Memory B cell (primary cell): ENCODE results near the gene CRYBA4.
"Not testable (repeated sequence)": the region's sequence is repeated elsewhere in the genome, so short reads cannot be mapped to it uniquely, and the experiment has no call there.

ENCODE experiments used
- ATAC-seq: fragments of 150-1000 bp; cut with Tn5 transposase; 2 replicates; pipeline ENCODE4 v1.10.0; 2021; ENCODE audit warnings: low read depth, mild to moderate bottlenecking, moderate library complexity
- DNase-seq, 2 donors: peaks; one replicate each; pipeline ENCODE4 v3.0.0; 2022; ENCODE audit warnings: low spot score in 2 of 2
- H3K27ac Mint-ChIP-seq: one replicate; pipeline ENCODE4 v1.8.0; 2022; ENCODE audit warnings: mild to moderate bottlenecking, moderate library complexity, mixed read lengths
- H3K27me3 Mint-ChIP-seq: one replicate; pipeline ENCODE4 v1.8.0; 2022; ENCODE audit warnings: mixed read lengths
- H3K36me3 Mint-ChIP-seq: one replicate; pipeline ENCODE4 v1.8.0; 2022; ENCODE audit warnings: mild to moderate bottlenecking, mixed read lengths
- H3K4me1 Mint-ChIP-seq: one replicate; pipeline ENCODE4 v1.8.0; 2022; ENCODE audit warnings: mixed read lengths
- H3K4me3 Mint-ChIP-seq: one replicate; pipeline ENCODE4 v1.8.0; 2022; ENCODE audit warnings: mild to moderate bottlenecking, moderate library complexity, mixed read lengths
- H3K9me3 Mint-ChIP-seq: one replicate; pipeline ENCODE4 v1.8.0; 2022; ENCODE audit warnings: mixed read lengths

Gene CRYBA4

DNA sequence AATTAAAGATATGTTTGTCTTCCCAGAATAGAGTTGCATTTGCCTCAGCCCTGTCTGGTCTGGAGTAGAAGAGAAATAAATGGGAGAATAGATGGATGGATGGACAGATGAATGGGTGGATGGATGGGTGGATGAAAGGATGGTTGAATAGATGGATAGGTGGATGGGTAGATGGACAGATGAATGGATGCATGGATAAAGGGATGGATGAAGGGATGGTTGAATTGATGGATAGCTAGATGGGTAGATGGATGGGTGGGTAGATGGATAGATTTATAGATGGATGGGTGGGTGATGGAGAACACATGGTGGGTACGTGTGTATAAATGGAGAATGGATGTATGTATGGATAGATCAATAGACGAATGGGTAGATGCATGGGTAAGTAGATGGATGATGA, 12.5 kb upstream of the CRYBA4 start:
- Mint-ChIP-seq H3K27ac (no peak overlapping the region), H3K36me3 (no peaks in the 10 kb centered on the region), H3K27me3 (no peaks in the 10 kb centered on the region), H3K4me1 (peaks cover 16% of the 10 kb centered on the region), H3K4me3 (no peak overlapping the region), H3K9me3 (no peaks in the 10 kb centered on the region)
- DNase-seq (no peak), ATAC-seq (no peak)

GRCh38 chr22:26610072-26610958, 11.4 kb upstream of the CRYBA4 start:
- Mint-ChIP-seq H3K27ac (no peak overlapping the region), H3K36me3 (no peaks in the 10 kb centered on the region), H3K27me3 (no peaks in the 10 kb centered on the region), H3K4me1 (peaks cover 19% of the 10 kb centered on the region), H3K9me3 (no peaks in the 10 kb centered on the region), H3K4me3 (no peak overlapping the region)
- DNase-seq (no peak), ATAC-seq (peak; percentile 16)

- H3K9me3 Mint-ChIP-seq = no peaks in the 10 kb centered on the region
- DNase-seq (no peak), ATAC-seq (no peak)
- H3K36me3 Mint-ChIP-seq = no peaks in the 10 kb centered on the region
- H3K4me1 Mint-ChIP-seq = peaks cover 24% of the 10 kb centered on the region
- no peaks in the 10 kb centered on the region for H3K27me3 Mint-ChIP-seq
- no peak overlapping the region for H3K4me3 Mint-ChIP-seq
- H3K27ac Mint-ChIP-seq = no peak overlapping the region
These were observed 10.8 kb upstream of the CRYBA4 start for GRCh38 chr22:26610996-26611395.

DNA sequence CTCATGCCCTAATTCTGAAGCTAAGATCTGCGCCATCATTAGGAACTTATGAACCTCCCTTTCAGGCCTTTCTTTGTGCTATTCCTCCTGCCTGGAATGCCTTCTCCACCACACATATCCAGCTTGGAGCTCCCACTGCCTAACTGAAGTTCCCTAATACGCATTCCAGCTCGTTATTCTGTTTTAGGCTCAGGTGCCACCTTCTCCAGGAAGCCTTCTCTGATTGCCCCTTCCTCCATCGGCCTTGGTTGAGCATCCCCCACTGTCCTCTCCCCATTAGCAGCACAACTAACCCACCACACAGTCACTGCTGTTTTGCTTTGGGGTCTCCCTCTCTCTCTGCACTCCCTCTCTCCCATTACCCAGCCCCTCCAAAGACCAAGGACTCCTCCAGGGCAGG, 9.1 kb upstream of the CRYBA4 start:
- Mint-ChIP-seq H3K4me1 (peaks cover 30% of the 10 kb centered on the region), H3K9me3 (no peaks in the 10 kb centered on the region), H3K27ac (no peak overlapping the region), H3K4me3 (no peak overlapping the region), H3K36me3 (no peaks in the 10 kb centered on the region), H3K27me3 (no peaks in the 10 kb centered on the region)
- DNase-seq = no peak
- no peak for ATAC-seq

DNA sequence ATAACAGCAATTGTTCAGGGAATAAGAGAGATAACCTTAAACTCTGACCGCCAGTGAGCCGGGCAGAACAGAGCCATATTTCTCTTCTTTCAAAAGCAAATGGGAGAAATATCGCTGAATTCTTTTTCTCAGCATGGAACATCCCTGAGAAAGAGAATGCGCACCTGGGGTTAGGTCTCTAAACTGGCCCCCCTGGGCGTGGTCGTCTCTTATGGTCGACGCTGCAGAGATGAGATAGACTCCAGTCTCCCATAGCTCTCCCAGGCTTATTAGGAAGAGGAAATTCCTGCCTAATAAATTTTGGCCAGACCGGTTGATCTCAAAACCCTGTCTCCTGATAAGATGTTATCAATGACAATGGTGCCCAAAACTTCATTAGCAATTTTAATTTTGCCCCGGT, 8.0 kb upstream of the CRYBA4 start:
- not testable (repeated sequence) for H3K27me3 Mint-ChIP-seq, DNase-seq, ATAC-seq, H3K4me3 Mint-ChIP-seq, H3K36me3 Mint-ChIP-seq, H3K27ac Mint-ChIP-seq, H3K9me3 Mint-ChIP-seq
- peaks cover 33% of the 10 kb centered on the region for H3K4me1 Mint-ChIP-seq

GRCh38 chr22:26614322-26614721, 7.4 kb upstream of the CRYBA4 start:
- ATAC-seq (no peak), DNase-seq (no peak)
- no peaks in the 10 kb centered on the region for H3K36me3 Mint-ChIP-seq
- peaks cover 2% of the 10 kb centered on the region for H3K27me3 Mint-ChIP-seq
- no peak overlapping the region for H3K4me3 Mint-ChIP-seq
- H3K27ac Mint-ChIP-seq = no peak overlapping the region
- no peaks in the 10 kb centered on the region for H3K9me3 Mint-ChIP-seq
- H3K4me1 Mint-ChIP-seq = peaks cover 34% of the 10 kb centered on the region

- Mint-ChIP-seq H3K4me1 (peaks cover 30% of the 10 kb centered on the region), H3K36me3 (no peaks in the 10 kb centered on the region), H3K9me3 (no peaks in the 10 kb centered on the region), H3K27ac (peak overlapping the region; percentile 36), H3K4me3 (no peak overlapping the region), H3K27me3 (peaks cover 2% of the 10 kb centered on the region)
- ATAC-seq (peak; percentile 97), DNase-seq (peak in 1 of 2 donors; percentile 32)
These were observed 6.6 kb upstream of the CRYBA4 start for GRCh38 chr22:26615149-26615548.

DNA sequence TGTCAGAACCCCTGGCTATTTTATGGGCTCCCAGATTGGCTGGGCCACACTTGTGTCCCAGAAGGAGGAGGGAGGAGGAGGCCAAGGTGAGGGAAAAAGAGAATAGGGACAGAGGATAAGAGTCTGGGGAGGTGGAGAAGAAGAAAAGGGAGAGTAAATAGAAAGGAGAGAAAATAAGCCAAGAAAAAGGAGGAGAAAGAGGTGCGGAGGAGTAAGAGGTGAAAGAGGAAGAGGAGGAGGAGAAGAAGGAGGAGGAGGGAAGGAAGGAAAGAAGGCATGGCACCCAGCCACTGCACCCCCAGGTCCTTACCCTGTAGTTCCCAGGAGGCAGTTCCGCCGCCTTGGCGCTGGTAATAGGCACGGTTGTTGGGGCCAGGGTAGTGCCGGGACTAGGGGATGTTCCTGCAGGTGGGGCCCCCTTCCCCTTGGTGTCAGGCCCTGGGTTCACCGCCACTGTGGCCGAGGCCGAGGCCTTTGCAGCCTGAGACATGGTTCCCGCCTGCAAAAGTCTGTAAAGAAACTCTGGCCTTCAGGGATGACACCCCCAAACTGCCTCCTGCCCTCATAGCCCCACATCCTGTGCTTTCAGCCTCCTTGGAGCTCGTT, 5.8 kb upstream of the CRYBA4 start:
- H3K4me1 Mint-ChIP-seq = peaks cover 22% of the 10 kb centered on the region
- ATAC-seq = no peak

DNA sequence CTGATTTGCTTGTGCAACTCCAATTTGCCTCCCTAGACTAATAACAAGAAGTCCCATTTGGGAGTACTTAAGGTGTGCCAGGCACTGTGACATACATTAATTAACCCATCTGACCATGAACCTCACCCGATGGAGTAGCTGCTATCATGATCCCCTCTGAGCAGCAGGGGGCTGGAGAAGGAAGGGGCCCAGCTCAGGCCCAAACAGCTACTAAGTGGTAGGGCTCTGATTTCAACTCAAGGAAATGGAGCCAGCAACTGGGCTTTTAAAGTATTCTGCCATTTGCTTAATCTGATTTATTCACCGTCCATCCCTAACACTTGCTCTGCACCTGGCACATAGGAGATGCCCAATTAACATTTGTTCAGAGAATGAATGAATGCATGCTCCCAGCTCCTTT, 5.1 kb upstream of the CRYBA4 start:
- H3K27ac Mint-ChIP-seq = no peak overlapping the region

More for the DNA sequence above, 5.8 kb upstream of the CRYBA4 start:
- Mint-ChIP-seq H3K27ac (no peak overlapping the region), H3K4me3 (no peak overlapping the region), H3K36me3 (no peaks in the 10 kb centered on the region), H3K27me3 (peaks cover 2% of the 10 kb centered on the region), H3K9me3 (no peaks in the 10 kb centered on the region)
- no peak for DNase-seq

DNA sequence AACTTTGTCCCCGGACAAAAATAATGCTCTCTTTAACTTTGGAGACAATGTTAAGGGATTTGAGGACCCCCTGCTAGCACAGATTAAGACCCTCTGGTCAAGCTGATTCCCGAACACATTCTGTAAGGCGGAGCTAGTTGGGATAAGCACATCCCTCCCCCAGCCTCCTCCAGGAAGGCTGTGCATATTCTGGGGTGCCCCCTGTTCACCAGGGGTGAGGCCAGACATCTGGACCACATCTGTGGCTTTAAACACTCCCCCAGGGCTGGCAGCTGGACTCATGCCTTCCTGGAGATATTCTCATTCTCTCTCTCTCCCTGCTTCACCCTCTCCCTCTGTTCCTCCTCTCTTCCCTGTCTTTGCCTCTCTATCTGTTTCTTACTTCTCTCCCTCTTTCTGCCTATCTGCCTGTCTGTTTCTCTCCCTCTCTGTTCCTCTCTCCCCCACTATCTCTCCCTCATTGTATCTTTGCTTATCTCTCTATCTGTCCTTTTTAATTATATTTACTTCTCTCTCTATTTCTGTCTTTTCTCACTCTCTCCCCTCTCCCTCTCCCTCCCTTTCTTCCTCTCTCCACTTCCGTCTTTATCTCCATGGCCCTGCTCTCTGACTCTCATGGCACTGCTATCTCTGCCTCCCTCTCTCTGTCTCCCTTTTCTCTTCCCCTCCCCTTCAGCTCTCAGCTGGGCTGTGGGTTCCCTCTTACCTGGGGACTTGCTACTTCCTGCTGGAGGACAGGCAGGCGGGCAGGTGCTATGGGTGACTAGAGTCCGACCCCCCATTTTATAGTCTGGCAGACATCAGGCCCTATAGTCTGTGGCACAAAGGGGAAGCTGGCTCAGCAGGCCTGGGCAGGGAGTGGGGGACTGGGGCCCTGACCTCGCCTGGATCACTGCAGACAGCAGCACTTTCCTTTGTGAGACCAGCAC, 4.2 kb upstream of the CRYBA4 start, which contains the start of gene CRYBB1:
CRYBB1 (minus strand) TSS at position 757 of the 929 bp plus-strand sequence. CDS start 1,708 bp downstream, outside the sequence.
- Mint-ChIP-seq H3K4me3 (no peak within 1 kb of the TSS), H3K36me3 (no peaks in the 10 kb centered on the region), H3K4me1 (peaks cover 22% of the 10 kb centered on the region), H3K9me3 (no peaks in the 10 kb centered on the region), H3K27ac (peak within 1 kb of the TSS; percentile 49), H3K27me3 (peaks cover 7% of the 10 kb centered on the region)
- DNase-seq (no peak), ATAC-seq (no peak)

More for the DNA sequence above, 5.1 kb upstream of the CRYBA4 start:
- H3K27me3 Mint-ChIP-seq = peaks cover 2% of the 10 kb centered on the region
- peaks cover 22% of the 10 kb centered on the region for H3K4me1 Mint-ChIP-seq
- no peaks in the 10 kb centered on the region for H3K36me3 Mint-ChIP-seq
- DNase-seq (no peak), ATAC-seq (no peak)
- no peaks in the 10 kb centered on the region for H3K9me3 Mint-ChIP-seq
- no peak overlapping the region for H3K4me3 Mint-ChIP-seq

DNA sequence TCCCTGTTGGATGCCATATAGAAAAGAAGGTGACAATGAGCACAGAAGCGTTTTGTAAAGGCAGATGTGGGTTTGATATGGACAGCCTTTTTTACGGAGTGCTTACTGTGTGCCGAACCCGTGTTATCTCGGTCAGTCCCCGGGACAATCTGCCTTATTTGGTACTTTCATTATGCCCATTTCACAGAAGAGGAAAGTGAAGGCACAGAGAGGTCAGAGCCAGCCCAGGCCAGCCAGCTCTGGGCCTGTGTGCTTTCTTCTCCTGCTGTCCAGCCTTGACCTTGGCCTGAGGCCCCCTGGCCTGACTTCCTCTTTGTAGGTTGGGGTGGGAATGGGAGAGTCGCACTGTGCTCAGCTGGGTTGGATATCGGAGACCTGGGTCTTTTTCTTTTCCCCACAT, 3.3 kb upstream of the CRYBA4 start:
- DNase-seq (no peak), ATAC-seq (no peak)
- Mint-ChIP-seq H3K27ac (no peak overlapping the region), H3K36me3 (no peaks in the 10 kb centered on the region), H3K4me1 (peaks cover 22% of the 10 kb centered on the region), H3K27me3 (peaks cover 7% of the 10 kb centered on the region), H3K9me3 (no peaks in the 10 kb centered on the region), H3K4me3 (no peak overlapping the region)

DNA sequence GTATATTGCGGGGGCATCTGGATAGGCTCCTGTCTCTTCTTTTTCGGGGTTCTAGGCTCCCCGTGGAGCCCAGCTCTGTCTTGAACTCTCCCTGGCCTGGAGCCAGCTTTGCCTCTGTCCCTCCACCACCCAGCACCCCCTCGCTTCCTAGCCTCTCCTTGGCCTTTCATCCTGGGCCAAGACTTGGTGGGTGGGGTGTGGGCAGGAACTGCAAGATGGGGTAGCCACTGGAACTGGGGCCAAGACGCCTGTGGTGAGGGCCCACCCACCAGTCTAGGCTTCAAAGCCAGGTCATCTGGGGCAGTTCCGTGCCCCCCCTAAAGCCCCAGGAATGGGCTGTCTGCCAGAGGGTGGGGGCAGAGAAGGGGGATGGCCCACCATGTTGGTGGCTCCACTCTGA, 2.3 kb upstream of the CRYBA4 start:
- peaks cover 19% of the 10 kb centered on the region for H3K4me1 Mint-ChIP-seq
- ATAC-seq (no peak), DNase-seq (no peak)
- H3K36me3 Mint-ChIP-seq = no peaks in the 10 kb centered on the region
- peaks cover 7% of the 10 kb centered on the region for H3K27me3 Mint-ChIP-seq
- no peak overlapping the region for H3K4me3 Mint-ChIP-seq
- no peak overlapping the region for H3K27ac Mint-ChIP-seq
- H3K9me3 Mint-ChIP-seq = peaks cover 4% of the 10 kb centered on the region

DNA sequence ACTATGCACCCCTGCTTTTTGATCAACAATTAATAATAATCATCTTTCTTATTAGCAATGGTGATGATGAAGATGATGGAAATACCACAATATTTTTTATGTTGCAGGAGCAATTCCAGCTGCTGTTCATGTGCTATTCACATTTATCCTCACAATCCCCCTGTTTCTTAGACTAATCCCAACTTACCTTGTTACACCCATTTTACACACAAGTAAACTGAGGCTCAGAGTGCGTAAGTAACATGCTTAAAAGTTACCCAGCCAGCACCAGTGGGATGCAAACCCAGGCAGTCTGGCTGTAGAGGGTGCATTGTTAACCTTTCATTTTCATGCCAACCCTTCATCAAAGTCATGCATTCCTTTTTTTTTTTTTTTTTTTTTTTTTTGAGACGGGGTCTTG, 1.6 kb upstream of the CRYBA4 start:
- DNase-seq (no peak), ATAC-seq (no peak)
- no peaks in the 10 kb centered on the region for H3K36me3 Mint-ChIP-seq
- peaks cover 18% of the 10 kb centered on the region for H3K4me1 Mint-ChIP-seq
- H3K9me3 Mint-ChIP-seq = peaks cover 4% of the 10 kb centered on the region
- peaks cover 7% of the 10 kb centered on the region for H3K27me3 Mint-ChIP-seq
- H3K4me3 Mint-ChIP-seq = no peak overlapping the region
- H3K27ac Mint-ChIP-seq = no peak overlapping the region

DNA sequence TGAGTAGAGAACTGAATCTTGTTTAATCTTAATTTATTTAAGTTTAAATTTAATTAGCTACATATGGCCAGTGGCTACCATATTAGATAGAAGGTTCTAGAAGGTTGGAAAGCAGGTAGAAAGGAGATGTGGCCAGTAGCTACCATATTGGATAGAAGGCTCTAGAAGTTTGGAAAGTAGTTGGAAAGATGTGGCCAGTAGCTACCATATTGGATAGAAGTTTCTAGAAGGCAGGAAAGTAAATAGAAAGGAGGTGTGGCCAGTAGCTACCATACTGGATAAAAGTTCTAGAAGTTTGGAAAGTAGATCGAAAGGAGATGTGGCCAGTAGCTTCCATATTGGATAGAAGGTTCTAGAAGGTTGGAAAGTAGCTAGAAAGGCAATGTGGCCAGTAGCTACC, 2.2 kb downstream of the CRYBA4 start:
- H3K27me3 Mint-ChIP-seq = peaks cover 6% of the 10 kb centered on the region
- no peak for DNase-seq
- H3K4me1 Mint-ChIP-seq = peaks cover 4% of the 10 kb centered on the region
- no peak for ATAC-seq
- H3K27ac Mint-ChIP-seq = no peak overlapping the region
- H3K4me3 Mint-ChIP-seq = no peak overlapping the region
- peaks cover 4% of the 10 kb centered on the region for H3K9me3 Mint-ChIP-seq
- no peaks in the 10 kb centered on the region for H3K36me3 Mint-ChIP-seq
